ENCODE measurements around the gene DNAH2.

Gene DNAH2

GRCh38 chr17:7844292-7845154 lies 127.0 kb downstream of the DNAH2 start:
- peaks cover 25% of the 10 kb centered on the region for H3K36me3 ChIP-seq (ENCODE audit: insufficient read depth, low read length)
- no peaks in the 10 kb centered on the region for H3K27me3 ChIP-seq (ENCODE audit: control insufficient read depth in 1 of 2, insufficient read depth in 2 of 2, low read length in 2 of 2)
- H3K27ac ChIP-seq (ENCODE audit: low read depth, low read length), result peak overlapping the region; percentile 97
- H3K4me1 ChIP-seq (ENCODE audit: insufficient read depth, low read length), result peaks cover 33% of the 10 kb centered on the region
- no peaks in the 10 kb centered on the region for H3K9me3 ChIP-seq (ENCODE audit: low read length)
- H3K9ac ChIP-seq (ENCODE audit: low read length), result peak overlapping the region; percentile 89
- H3K4me3 ChIP-seq (ENCODE audit: low read depth in 1 of 2, low read length in 2 of 2), result peak overlapping the region; percentile 47 to 91

DNA sequence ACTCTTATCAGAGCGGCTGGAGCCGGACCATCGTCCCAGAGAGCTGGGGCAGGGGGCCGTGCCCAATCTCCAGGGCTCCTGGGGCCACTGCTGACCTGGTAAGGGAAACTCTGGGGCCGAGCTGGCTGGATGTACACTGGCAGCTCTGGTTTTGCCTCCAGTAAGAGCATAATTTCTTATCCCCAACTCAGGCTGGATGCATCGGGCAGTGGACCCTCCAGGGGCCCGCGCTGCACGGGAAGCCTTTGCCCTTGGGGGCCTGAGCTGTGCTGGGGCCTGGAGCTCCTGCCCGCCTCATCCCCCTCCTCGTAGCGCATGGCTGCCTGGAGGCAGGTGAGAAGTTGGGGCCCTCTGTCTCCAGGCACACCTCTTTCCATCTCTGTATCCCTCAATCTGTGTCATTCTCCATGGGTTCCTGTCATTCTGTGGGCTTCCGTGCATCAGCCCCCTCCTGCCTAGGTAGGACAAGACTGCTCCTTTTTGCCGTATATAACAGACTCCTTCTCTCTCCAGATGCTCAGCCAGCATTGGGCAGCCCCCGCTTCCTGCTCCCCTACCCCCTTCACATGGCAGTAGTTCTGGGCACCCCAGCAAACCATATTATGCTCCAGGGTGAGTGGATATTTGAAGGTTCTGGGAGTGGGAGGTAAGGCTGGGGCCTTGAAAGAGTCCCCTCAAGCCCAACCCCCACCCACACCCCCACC lies 128.0 kb downstream of the DNAH2 start:
- Histone ChIP-seq H3K36me3 (ENCODE audit: insufficient read depth, low read length) (peaks cover 27% of the 10 kb centered on the region), H3K4me3 (ENCODE audit: low read depth in 1 of 2, low read length in 2 of 2) (peak overlapping the region in 1 of 2 donors; percentile 91), H3K9ac (ENCODE audit: low read length) (peak overlapping the region; percentile 44), H3K4me1 (ENCODE audit: insufficient read depth, low read length) (peaks cover 25% of the 10 kb centered on the region), H3K27me3 (ENCODE audit: control insufficient read depth in 1 of 2, insufficient read depth in 2 of 2, low read length in 2 of 2) (no peaks in the 10 kb centered on the region), H3K9me3 (ENCODE audit: low read length) (no peaks in the 10 kb centered on the region), H3K27ac (ENCODE audit: low read depth, low read length) (peak overlapping the region; percentile 97)

GRCh38 chr17:7846063-7846735 lies 128.7 kb downstream of the DNAH2 start:
- H3K4me1 ChIP-seq (ENCODE audit: insufficient read depth, low read length), result peaks cover 19% of the 10 kb centered on the region
- H3K9me3 ChIP-seq (ENCODE audit: low read length), result no peaks in the 10 kb centered on the region
- no peak overlapping the region for H3K4me3 ChIP-seq (ENCODE audit: low read depth in 1 of 2, low read length in 2 of 2)
- no peak overlapping the region for H3K9ac ChIP-seq (ENCODE audit: low read length)
- H3K27ac ChIP-seq (ENCODE audit: low read depth, low read length), result no peak overlapping the region
- peaks cover 33% of the 10 kb centered on the region for H3K36me3 ChIP-seq (ENCODE audit: insufficient read depth, low read length)
- H3K27me3 ChIP-seq (ENCODE audit: control insufficient read depth in 1 of 2, insufficient read depth in 2 of 2, low read length in 2 of 2), result no peaks in the 10 kb centered on the region

GRCh38 chr17:7846765-7847661 lies 129.5 kb downstream of the DNAH2 start:
- Histone ChIP-seq H3K27ac (ENCODE audit: low read depth, low read length) (no peak overlapping the region), H3K27me3 (ENCODE audit: control insufficient read depth in 1 of 2, insufficient read depth in 2 of 2, low read length in 2 of 2) (no peaks in the 10 kb centered on the region), H3K4me3 (ENCODE audit: low read depth in 1 of 2, low read length in 2 of 2) (no peak overlapping the region), H3K36me3 (ENCODE audit: insufficient read depth, low read length) (peaks cover 38% of the 10 kb centered on the region), H3K4me1 (ENCODE audit: insufficient read depth, low read length) (peaks cover 23% of the 10 kb centered on the region), H3K9ac (ENCODE audit: low read length) (no peak overlapping the region), H3K9me3 (ENCODE audit: low read length) (no peaks in the 10 kb centered on the region)

GRCh38 chr17:7848131-7848579 lies 130.6 kb downstream of the DNAH2 start:
- Histone ChIP-seq H3K27me3 (ENCODE audit: control insufficient read depth in 1 of 2, insufficient read depth in 2 of 2, low read length in 2 of 2) (no peaks in the 10 kb centered on the region), H3K9ac (ENCODE audit: low read length) (no peak overlapping the region), H3K4me3 (ENCODE audit: low read depth in 1 of 2, low read length in 2 of 2) (no peak overlapping the region), H3K36me3 (ENCODE audit: insufficient read depth, low read length) (peaks cover 49% of the 10 kb centered on the region), H3K27ac (ENCODE audit: low read depth, low read length) (no peak overlapping the region), H3K4me1 (ENCODE audit: insufficient read depth, low read length) (peaks cover 22% of the 10 kb centered on the region), H3K9me3 (ENCODE audit: low read length) (no peaks in the 10 kb centered on the region)

DNA sequence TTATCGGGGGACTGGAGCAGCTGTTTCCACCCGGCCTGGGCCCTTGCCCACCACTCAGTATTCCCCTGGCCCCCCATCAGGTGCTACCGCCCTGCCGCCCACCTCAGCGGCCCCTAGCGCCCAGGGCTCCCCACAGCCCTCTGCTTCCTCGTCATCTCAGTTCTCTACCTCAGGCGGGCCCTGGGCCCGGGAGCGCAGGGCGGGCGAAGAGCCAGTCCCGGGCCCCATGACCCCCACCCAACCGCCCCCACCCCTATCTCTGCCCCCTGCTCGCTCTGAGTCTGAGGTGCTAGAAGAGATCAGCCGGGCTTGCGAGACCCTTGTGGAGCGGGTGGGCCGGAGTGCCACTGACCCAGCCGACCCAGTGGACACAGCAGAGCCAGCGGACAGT lies 131.2 kb downstream of the DNAH2 start:
- Histone ChIP-seq H3K9me3 (ENCODE audit: low read length) (no peaks in the 10 kb centered on the region), H3K27me3 (ENCODE audit: control insufficient read depth in 1 of 2, insufficient read depth in 2 of 2, low read length in 2 of 2) (no peaks in the 10 kb centered on the region), H3K27ac (ENCODE audit: low read depth, low read length) (no peak overlapping the region), H3K4me3 (ENCODE audit: low read depth in 1 of 2, low read length in 2 of 2) (no peak overlapping the region), H3K4me1 (ENCODE audit: insufficient read depth, low read length) (peaks cover 19% of the 10 kb centered on the region), H3K36me3 (ENCODE audit: insufficient read depth, low read length) (peaks cover 50% of the 10 kb centered on the region), H3K9ac (ENCODE audit: low read length) (no peak overlapping the region)

DNA sequence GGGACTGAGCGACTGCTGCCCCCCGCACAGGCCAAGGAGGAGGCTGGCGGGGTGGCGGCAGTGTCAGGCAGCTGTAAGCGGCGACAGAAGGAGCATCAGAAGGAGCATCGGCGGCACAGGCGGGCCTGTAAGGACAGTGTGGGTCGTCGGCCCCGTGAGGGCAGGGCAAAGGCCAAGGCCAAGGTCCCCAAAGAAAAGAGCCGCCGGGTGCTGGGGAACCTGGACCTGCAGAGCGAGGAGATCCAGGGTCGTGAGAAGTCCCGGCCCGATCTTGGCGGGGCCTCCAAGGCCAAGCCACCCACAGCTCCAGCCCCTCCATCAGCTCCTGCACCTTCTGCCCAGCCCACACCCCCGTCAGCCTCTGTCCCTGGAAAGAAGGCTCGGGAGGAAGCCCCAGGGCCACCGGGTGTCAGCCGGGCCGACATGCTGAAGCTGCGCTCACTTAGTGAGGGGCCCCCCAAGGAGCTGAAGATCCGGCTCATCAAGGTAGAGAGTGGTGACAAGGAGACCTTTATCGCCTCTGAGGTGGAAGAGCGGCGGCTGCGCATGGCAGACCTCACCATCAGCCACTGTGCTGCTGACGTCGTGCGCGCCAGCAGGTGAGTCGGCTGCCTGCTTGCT lies 131.7 kb downstream of the DNAH2 start:
- H3K27ac ChIP-seq (ENCODE audit: low read depth, low read length), result no peak overlapping the region
- H3K9ac ChIP-seq (ENCODE audit: low read length), result no peak overlapping the region
- no peaks in the 10 kb centered on the region for H3K9me3 ChIP-seq (ENCODE audit: low read length)
- peaks cover 19% of the 10 kb centered on the region for H3K4me1 ChIP-seq (ENCODE audit: insufficient read depth, low read length)
- H3K27me3 ChIP-seq (ENCODE audit: control insufficient read depth in 1 of 2, insufficient read depth in 2 of 2, low read length in 2 of 2), result no peaks in the 10 kb centered on the region
- no peak overlapping the region for H3K4me3 ChIP-seq (ENCODE audit: low read depth in 1 of 2, low read length in 2 of 2)
- H3K36me3 ChIP-seq (ENCODE audit: insufficient read depth, low read length), result peaks cover 50% of the 10 kb centered on the region

GRCh38 chr17:7849751-7850504 lies 132.4 kb downstream of the DNAH2 start:
- Histone ChIP-seq H3K4me3 (ENCODE audit: low read depth in 1 of 2, low read length in 2 of 2) (no peak overlapping the region), H3K4me1 (ENCODE audit: insufficient read depth, low read length) (peaks cover 17% of the 10 kb centered on the region), H3K9ac (ENCODE audit: low read length) (no peak overlapping the region), H3K27ac (ENCODE audit: low read depth, low read length) (no peak overlapping the region), H3K36me3 (ENCODE audit: insufficient read depth, low read length) (peaks cover 50% of the 10 kb centered on the region), H3K9me3 (ENCODE audit: low read length) (no peaks in the 10 kb centered on the region), H3K27me3 (ENCODE audit: control insufficient read depth in 1 of 2, insufficient read depth in 2 of 2, low read length in 2 of 2) (no peaks in the 10 kb centered on the region)

DNA sequence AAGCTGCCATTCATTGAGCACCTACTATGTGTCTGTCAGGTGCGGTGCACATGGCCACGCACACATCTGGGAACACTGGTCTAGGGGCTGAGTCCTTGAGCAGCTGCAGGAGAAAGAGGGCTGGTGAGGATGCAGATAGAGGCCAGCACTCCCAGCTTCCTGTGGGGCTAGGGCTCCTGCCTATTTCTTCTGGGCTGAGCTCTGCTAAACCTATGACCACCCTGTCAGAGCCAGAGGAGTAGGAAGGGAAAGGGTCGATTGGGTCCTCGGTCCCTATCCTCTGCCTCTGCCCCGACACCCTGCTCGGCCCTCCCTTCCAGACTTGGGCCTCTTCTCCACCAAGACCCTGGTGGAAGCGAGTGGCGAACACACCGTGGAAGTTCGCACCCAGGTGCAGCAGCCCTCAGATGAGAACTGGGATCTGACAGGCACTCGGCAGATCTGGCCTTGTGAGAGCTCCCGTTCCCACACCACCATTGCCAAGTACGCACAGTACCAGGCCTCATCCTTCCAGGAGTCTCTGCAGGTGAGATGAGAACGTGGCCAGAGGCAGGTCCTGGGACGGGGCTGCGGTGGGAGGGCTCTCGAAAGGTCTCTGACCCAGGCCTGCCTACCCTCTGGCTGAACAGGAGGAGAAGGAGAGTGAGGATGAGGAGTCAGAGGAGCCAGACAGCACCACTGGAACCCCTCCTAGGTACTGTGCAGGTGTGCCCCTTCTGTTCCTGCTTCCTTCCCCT lies 133.3 kb downstream of the DNAH2 start:
- Histone ChIP-seq H3K9me3 (ENCODE audit: low read length) (no peaks in the 10 kb centered on the region), H3K27ac (ENCODE audit: low read depth, low read length) (no peak overlapping the region), H3K4me3 (ENCODE audit: low read depth in 1 of 2, low read length in 2 of 2) (no peak overlapping the region), H3K36me3 (ENCODE audit: insufficient read depth, low read length) (peaks cover 50% of the 10 kb centered on the region), H3K9ac (ENCODE audit: low read length) (no peak overlapping the region), H3K4me1 (ENCODE audit: insufficient read depth, low read length) (peaks cover 18% of the 10 kb centered on the region), H3K27me3 (ENCODE audit: control insufficient read depth in 1 of 2, insufficient read depth in 2 of 2, low read length in 2 of 2) (no peaks in the 10 kb centered on the region)
